ENCODE measurements around the gene FOXP4. TPM values are rescaled to one million over a fixed set of nuclear protein-coding genes. Genes with fewer than 3 reads are reported as not detected.

FOXP4 gene
- total and polyA plus RNA-seq, 10 donors = 3.0 to 12.1 (median 6.5) TPM

DNA sequence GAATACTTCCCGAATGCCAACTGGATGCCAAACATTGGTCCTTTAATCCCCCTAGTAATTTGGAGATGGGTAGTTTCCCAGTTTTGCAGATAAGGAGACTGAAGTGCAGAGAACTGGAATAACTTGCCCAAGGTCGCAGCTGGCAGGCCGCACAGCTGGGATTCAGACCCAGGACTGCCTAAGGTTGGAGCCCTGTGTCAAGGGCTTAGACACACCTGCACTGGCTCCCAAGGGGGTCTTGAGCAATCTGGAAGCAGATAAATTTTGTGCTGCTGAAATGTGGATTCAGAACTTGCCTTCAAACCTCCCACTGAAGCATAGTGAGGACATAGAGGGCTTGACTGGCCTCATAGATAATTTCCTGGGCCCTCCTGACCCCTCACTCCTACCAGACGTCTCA, 30.5 kb downstream of the FOXP4 start:
- TF ChIP-seq POLR2A (IDR thresholded peaks at IDR 0.05) = no peak
- no peak for TF ChIP-seq POLR2AphosphoS5 (IDR thresholded peaks at IDR 0.05)
- TF ChIP-seq, protein P1, sequence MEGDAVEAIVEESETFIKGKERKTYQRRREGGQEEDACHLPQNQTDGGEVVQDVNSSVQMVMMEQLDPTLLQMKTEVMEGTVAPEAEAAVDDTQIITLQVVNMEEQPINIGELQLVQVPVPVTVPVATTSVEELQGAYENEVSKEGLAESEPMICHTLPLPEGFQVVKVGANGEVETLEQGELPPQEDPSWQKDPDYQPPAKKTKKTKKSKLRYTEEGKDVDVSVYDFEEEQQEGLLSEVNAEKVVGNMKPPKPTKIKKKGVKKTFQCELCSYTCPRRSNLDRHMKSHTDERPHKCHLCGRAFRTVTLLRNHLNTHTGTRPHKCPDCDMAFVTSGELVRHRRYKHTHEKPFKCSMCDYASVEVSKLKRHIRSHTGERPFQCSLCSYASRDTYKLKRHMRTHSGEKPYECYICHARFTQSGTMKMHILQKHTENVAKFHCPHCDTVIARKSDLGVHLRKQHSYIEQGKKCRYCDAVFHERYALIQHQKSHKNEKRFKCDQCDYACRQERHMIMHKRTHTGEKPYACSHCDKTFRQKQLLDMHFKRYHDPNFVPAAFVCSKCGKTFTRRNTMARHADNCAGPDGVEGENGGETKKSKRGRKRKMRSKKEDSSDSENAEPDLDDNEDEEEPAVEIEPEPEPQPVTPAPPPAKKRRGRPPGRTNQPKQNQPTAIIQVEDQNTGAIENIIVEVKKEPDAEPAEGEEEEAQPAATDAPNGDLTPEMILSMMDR (IDR thresholded peaks at IDR 0.05 in 8 of 11, conservative IDR thresholded peaks at IDR 0.05 in 3 of 11) = no peak
- no peak for DNase-seq

DNA sequence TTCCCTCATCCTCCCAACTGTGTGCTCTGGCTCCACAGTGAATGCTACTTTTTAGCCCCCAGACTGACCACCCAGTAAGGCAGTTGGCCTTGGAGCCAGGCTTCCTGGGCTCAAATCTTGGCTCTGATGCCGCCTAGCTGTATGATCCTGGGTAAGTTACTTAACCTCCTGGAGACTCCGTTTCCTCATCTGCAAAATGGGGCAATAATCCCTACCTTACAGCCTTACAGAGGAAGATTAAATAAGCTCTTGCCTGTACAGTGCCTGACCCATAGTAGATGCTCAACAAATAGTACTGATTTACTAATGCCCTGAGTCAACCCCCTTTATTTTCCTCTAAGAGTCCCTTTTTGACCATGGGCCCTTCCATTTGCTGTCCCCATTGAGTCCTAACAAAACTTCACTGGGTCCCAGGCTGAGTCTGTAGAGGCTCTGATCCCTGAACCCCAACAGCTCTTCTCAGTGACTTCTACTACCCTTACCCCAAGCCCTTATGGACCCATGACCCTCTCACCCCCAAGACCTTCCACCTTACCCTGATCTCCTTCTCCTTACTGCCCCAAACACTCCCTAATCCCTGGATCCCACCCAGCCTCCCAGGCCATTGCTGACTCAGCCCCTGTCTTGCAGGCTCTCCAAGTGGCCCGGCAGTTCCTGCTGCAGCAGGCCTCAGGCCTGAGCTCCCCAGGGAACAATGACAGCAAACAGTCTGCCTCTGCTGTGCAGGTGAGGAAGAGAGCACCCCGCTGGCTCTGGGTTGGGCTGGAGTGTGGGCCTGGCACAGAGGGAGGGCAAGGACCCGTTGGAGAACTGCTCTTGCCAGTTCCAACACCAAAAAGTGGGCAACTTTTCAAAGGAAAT, 31.4 kb downstream of the FOXP4 start:
- intact Hi-C loops (cut with DNase I; ENCODE audit: low total_unique reads) = loop anchor here (5.0 kb wide), 1 partner anchor 115 kb away; no protein-coding TSS in a partner anchor
- Histone ChIP-seq H3K4me1 (peaks cover 0 to 19% (median 2%) of the 10 kb centered on the region in 6 donors), H3K9me3 (no peaks in the 10 kb centered on the region), H3K27me3 (replicated peaks in 1 of 7) (no peaks in the 10 kb centered on the region), H3K4me3 (no peak overlapping the region), H3K27ac (no peak overlapping the region), H3K36me3 (peaks cover 0 to 25% (median 0%) of the 10 kb centered on the region in 6 donors)
- TF ChIP-seq, protein P1 (IDR thresholded peaks at IDR 0.05 in 8 of 11, conservative IDR thresholded peaks at IDR 0.05 in 3 of 11) = no peak
- TF ChIP-seq POLR2A (IDR thresholded peaks at IDR 0.05) (no peak), POLR2AphosphoS5 (IDR thresholded peaks at IDR 0.05) (no peak)
- DNase-seq = no peak
- WGBS, 5 donors = 71 to 80% (median 74%) methylated on average over 5 of the region's 5 CpGs

More for the DNA sequence above, 30.5 kb downstream of the FOXP4 start:
- H3K9me3 ChIP-seq = no peaks in the 10 kb centered on the region
- 85 to 92% (median 86%) methylated on average over 4 of the region's 4 CpGs for WGBS, 5 donors
- H3K4me1 ChIP-seq = peaks cover 0 to 24% (median 2%) of the 10 kb centered on the region in 6 donors
- intact Hi-C loops (cut with DNase I; ENCODE audit: low total_unique reads) = loop anchor here (5.0 kb wide), 1 partner anchor 114 kb away; no protein-coding TSS in a partner anchor
- peaks cover 0 to 23% (median 0%) of the 10 kb centered on the region in 6 donors for H3K36me3 ChIP-seq
- no peak overlapping the region for H3K27ac ChIP-seq
- no peaks in the 10 kb centered on the region for H3K27me3 ChIP-seq (replicated peaks in 1 of 7)
- H3K4me3 ChIP-seq = no peak overlapping the region

DNA sequence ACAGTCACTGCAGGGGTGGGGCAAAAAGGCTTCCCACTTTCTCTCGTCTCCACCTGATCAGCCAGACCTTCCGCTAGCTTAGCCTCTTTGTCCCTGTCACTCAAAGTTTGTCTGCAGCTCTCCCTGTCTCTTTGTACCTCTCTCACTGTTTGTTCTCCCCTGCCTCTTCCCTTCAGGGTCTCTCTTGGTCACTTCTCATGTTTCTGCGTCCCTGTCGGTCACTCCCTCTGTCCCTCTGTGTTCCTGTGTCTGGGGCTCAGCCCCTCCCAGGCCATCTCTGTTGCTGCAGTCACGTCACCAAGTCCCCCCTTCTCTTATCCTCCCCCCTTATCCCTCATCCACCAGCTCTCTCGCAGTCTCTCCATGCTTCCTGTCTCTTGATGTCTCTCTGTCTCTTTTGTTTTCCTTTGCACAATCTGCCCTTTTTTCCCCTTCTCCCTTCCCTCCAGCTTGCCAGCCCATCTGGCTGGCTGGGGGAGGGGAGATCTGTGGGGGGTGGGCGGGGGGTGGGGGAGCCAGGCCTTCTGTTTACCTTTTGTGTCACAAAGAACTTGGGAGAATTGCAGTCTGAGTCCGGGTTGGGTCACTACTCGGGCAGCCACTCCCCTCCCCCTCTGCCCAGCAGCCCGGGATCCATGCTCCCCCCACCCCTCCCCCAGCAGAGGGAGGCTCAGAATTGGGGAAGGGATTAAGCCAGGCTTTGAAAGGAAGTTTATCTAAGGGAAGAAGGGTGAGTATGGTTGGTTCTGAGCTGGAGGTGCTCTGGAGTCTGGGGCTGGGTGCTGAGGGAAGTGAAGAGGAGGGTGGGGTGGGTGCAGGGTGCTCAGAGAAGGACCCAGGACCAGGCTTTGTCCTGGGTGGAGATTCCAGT, 32.3 kb downstream of the FOXP4 start:
- Histone ChIP-seq H3K27me3 (replicated peaks in 1 of 7) (no peaks in the 10 kb centered on the region), H3K36me3 (peaks cover 0 to 25% (median 0%) of the 10 kb centered on the region in 6 donors), H3K4me1 (peaks cover 0 to 19% (median 4%) of the 10 kb centered on the region in 6 donors), H3K4me3 (no peak overlapping the region), H3K27ac (no peak overlapping the region), H3K9me3 (no peaks in the 10 kb centered on the region)
- DNase-seq = no peak
- WGBS, 5 donors = 51 to 58% (median 54%) methylated on average over 9 to 10 of the region's 10 CpGs
- intact Hi-C loops (cut with DNase I; ENCODE audit: low total_unique reads) = loop anchor here (5.0 kb wide), 1 partner anchor 116 kb away; no protein-coding TSS in a partner anchor
- TF ChIP-seq, protein P1 (IDR thresholded peaks at IDR 0.05 in 8 of 11, conservative IDR thresholded peaks at IDR 0.05 in 3 of 11) = no peak
- TF ChIP-seq POLR2A (IDR thresholded peaks at IDR 0.05) (no peak), POLR2AphosphoS5 (IDR thresholded peaks at IDR 0.05) (no peak)

All from spleen (tissue), 11 donors.